ENCODE results near the gene RAB6B.

GRCh38 chr3:133804896-133805295 is 90.8 kb downstream of the RAB6B start:
- TF ChIP-seq BHLHE40 (IDR thresholded peaks at IDR 0.05; ENCODE audit: low read depth, low read length): no peak
- TF ChIP-seq, protein P1, sequence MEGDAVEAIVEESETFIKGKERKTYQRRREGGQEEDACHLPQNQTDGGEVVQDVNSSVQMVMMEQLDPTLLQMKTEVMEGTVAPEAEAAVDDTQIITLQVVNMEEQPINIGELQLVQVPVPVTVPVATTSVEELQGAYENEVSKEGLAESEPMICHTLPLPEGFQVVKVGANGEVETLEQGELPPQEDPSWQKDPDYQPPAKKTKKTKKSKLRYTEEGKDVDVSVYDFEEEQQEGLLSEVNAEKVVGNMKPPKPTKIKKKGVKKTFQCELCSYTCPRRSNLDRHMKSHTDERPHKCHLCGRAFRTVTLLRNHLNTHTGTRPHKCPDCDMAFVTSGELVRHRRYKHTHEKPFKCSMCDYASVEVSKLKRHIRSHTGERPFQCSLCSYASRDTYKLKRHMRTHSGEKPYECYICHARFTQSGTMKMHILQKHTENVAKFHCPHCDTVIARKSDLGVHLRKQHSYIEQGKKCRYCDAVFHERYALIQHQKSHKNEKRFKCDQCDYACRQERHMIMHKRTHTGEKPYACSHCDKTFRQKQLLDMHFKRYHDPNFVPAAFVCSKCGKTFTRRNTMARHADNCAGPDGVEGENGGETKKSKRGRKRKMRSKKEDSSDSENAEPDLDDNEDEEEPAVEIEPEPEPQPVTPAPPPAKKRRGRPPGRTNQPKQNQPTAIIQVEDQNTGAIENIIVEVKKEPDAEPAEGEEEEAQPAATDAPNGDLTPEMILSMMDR (IDR thresholded peaks at IDR 0.05): no peak
- TF ChIP-seq POLR2A (IDR thresholded peaks at IDR 0.05; ENCODE audit: low read length): no peak
- TF ChIP-seq HDAC2 (IDR thresholded peaks at IDR 0.05): no peak
- no peak for TF ChIP-seq MAX (IDR thresholded peaks at IDR 0.05)
- no peak for TF ChIP-seq ESRRA (IDR thresholded peaks at IDR 0.05; ENCODE audit: borderline replicate concordance, low read length)
- no peak for TF ChIP-seq RARB (CRISPR knock-in tag; IDR thresholded peaks at IDR 0.05)
- TF ChIP-seq SMC3 (IDR thresholded peaks at IDR 0.05): no peak
- no peak for TF ChIP-seq POLR2AphosphoS2 (conservative IDR thresholded peaks at IDR 0.05; ENCODE audit: low read length)
- TF ChIP-seq RCOR1 (IDR thresholded peaks at IDR 0.05; ENCODE audit: low read depth, low read length): no peak
- no peak for TF ChIP-seq RFX5 (IDR thresholded peaks at IDR 0.05)
- TF ChIP-seq KDM5A (IDR thresholded peaks at IDR 0.05): no peak
- TF ChIP-seq RAD21 (conservative IDR thresholded peaks at IDR 0.05 in 1 of 2, IDR thresholded peaks at IDR 0.05 in 1 of 2): no peak
